Endothelial cell of umbilical vein (primary cell): Measurements from ENCODE around the gene RASGRP4. TPM values are rescaled to one million over a fixed set of nuclear protein-coding genes. Genes with fewer than 3 reads are reported as not detected.

ENCODE experiments used
- BruUV-seq: library from RNA; stranded (reverse); fragments of 400-500 nt; replicated peaks from 2 replicates; lab custom pipeline; 2021; lab: Mats Ljungman, UMichigan
- CTCF ChIA-PET: fragments of 300-600, 350-600 bp; sonication (Branson Sonifier 250); formaldehyde crosslinking; loops from one replicate; lab custom pipeline; 2021; ENCODE audit warnings: antibody characterized with exemption, inconsistent platforms; lab: Charles Lee
- POLR2A ChIA-PET: fragments of 300-600, 350-600 bp; sonication (Branson Sonifier 250); formaldehyde crosslinking; loops from one replicate; lab custom pipeline; 2021; ENCODE audit warnings: antibody characterized with exemption, inconsistent platforms; lab: Charles Lee
- DNase-seq: peaks from one replicate; pipeline ENCODE4 v3.0.0-alpha.2; 2011; ENCODE audit warnings: low read depth, low spot score
- FAIRE-seq: peaks from 2 replicates; lab custom pipeline; 2011; peaks lifted over from hg19 to GRCh38; lab: Jason Lieb, UNC
- H2AFZ ChIP-seq: 2 replicates; pipeline ENCODE4 v1.6.0; 2012; ENCODE audit warnings: low read depth, low read length, control low read depth, inconsistent platforms
- H3K27ac ChIP-seq: 2 replicates; pipeline ENCODE4 v1.5.1; 2011; ENCODE audit warnings: low read depth, mild to moderate bottlenecking, control low read depth, low read length, moderate library complexity; ENCODE audit not compliant: insufficient read depth
- H3K27me3 ChIP-seq, 2 experiments: 2 replicates each; pipeline versions ENCODE4 v1.6.0 to v1.6.1; 2011; ENCODE audit warnings: low read length in 2 of 2, mixed read lengths in 1 of 2; ENCODE audit not compliant: control insufficient read depth in 2 of 2, insufficient read depth in 2 of 2
- H3K36me3 ChIP-seq, 2 experiments: 2 replicates in 1 of 2; 3 replicates in 1 of 2; pipeline ENCODE4 v1.5.1; 2011; ENCODE audit warnings: low read length in 2 of 2, mild to moderate bottlenecking in 1 of 2, moderate library complexity in 1 of 2; ENCODE audit not compliant: control insufficient read depth in 2 of 2, insufficient read depth in 2 of 2; ENCODE audit errors: extremely low read depth in 1 of 2
- H3K4me1 ChIP-seq: 3 replicates; pipeline ENCODE4 v1.5.1; 2011; ENCODE audit warnings: mild to moderate bottlenecking, low read length; ENCODE audit not compliant: control insufficient read depth, insufficient read depth; ENCODE audit errors: extremely low read depth
- H3K4me2 ChIP-seq: 2 replicates; pipeline ENCODE4 v1.6.1; 2011; ENCODE audit warnings: low read length, control low read depth, mixed read lengths; ENCODE audit not compliant: insufficient read depth
- H3K4me3 ChIP-seq, 3 experiments: fragments of 200-600 bp in 1 of 3; sonication (generic), shearing (Covaris generic) in 1 of 3; replicated peaks in 1 of 3; 2 replicates each; pipeline ENCODE4 v1.5.1; 2011 to 2016; ENCODE audit warnings: control low read depth in 3 of 3, low read length in 3 of 3, mild to moderate bottlenecking in 2 of 3, inconsistent platforms in 1 of 3, low read depth in 1 of 3, moderate library complexity in 1 of 3; ENCODE audit not compliant: insufficient read depth in 1 of 3
- H3K79me2 ChIP-seq: 2 replicates; pipeline ENCODE4 v1.6.0; 2012; ENCODE audit warnings: low read length, inconsistent platforms; ENCODE audit not compliant: control insufficient read depth, insufficient read depth
- H3K9ac ChIP-seq: replicated peaks from 2 replicates; pipeline ENCODE3; 2011; ENCODE audit warnings: low read length, control low read depth; ENCODE audit not compliant: insufficient read depth; ENCODE audit errors: extremely low read depth
- H3K9me1 ChIP-seq: replicated peaks from 3 replicates; pipeline ENCODE4 v1.6.0; 2011; ENCODE audit warnings: mild to moderate bottlenecking, low read length; ENCODE audit not compliant: control insufficient read depth, insufficient read depth; ENCODE audit errors: extremely low read depth
- H3K9me3 ChIP-seq: replicated peaks from 2 replicates; pipeline ENCODE4 v1.5.1; 2012; ENCODE audit warnings: low read length, inconsistent platforms; ENCODE audit not compliant: control insufficient read depth, insufficient read depth
- H4K20me1 ChIP-seq: replicated peaks from 2 replicates; pipeline ENCODE3; 2011; ENCODE audit warnings: mild to moderate bottlenecking, low read length; ENCODE audit not compliant: control insufficient read depth, insufficient read depth; ENCODE audit errors: extremely low read depth
- CTCF ChIP-seq, 2 donors: IDR thresholded peaks; 1 replicate in 1 of 2; 2 replicates in 1 of 2; pipeline ENCODE4 v1.5.1; 2011; ENCODE audit warnings: low read length in 2 of 2, mild to moderate bottlenecking in 2 of 2, moderate library complexity in 2 of 2, control low read depth in 1 of 2, inconsistent platforms in 1 of 2, low read depth in 1 of 2; ENCODE audit not compliant: insufficient read depth in 1 of 2; ENCODE audit errors: extremely low read depth in 1 of 2
- EZH2 ChIP-seq: IDR thresholded peaks from 2 replicates; pipeline ENCODE4 v1.6.1; 2012; ENCODE audit warnings: borderline replicate concordance, low read depth, mild to moderate bottlenecking, moderate library complexity, low read length, inconsistent platforms; ENCODE audit not compliant: severe bottlenecking
- FOS ChIP-seq: IDR thresholded peaks from 2 replicates; pipeline ENCODE4 v1.6.1; 2011; ENCODE audit warnings: mild to moderate bottlenecking, low read length, moderate library complexity, borderline replicate concordance; ENCODE audit not compliant: insufficient read depth
- GATA2 ChIP-seq: IDR thresholded peaks from 2 replicates; pipeline ENCODE4 v1.7.0; 2011; ENCODE audit warnings: low read depth, mild to moderate bottlenecking, moderate library complexity, mixed read lengths, low read length; ENCODE audit not compliant: insufficient read length, insufficient read depth
- JUN ChIP-seq: IDR thresholded peaks from 2 replicates; pipeline ENCODE4 v1.6.1; 2011; ENCODE audit warnings: borderline replicate concordance, low read depth; ENCODE audit not compliant: insufficient read length, insufficient read depth
- MAX ChIP-seq: IDR thresholded peaks from 2 replicates; pipeline ENCODE4 v1.6.1; 2011; ENCODE audit not compliant: insufficient read depth, insufficient read length
- MYC ChIP-seq: IDR thresholded peaks from one replicate; pipeline ENCODE4 v1.6.1; 2011; ENCODE audit warnings: mild to moderate bottlenecking, low read depth, low read length
- POLR2A ChIP-seq: IDR thresholded peaks from 2 replicates; pipeline ENCODE4 v1.6.1; 2012; ENCODE audit warnings: low read depth, mild to moderate bottlenecking, control low read depth, low read length
- POLR2AphosphoS5 ChIP-seq: IDR thresholded peaks from 2 replicates; pipeline ENCODE4 v1.6.1; 2012; ENCODE audit warnings: low read depth, mild to moderate bottlenecking, control low read depth, low read length, moderate library complexity; ENCODE audit not compliant: insufficient read depth
- dilution Hi-C: fragments of 300-500 bp; cut with MboI; formaldehyde crosslinking; loops from one replicate; pipeline ENCODE4 v1.15.0; 2019; ENCODE audit warnings: low sequenced_read_pairs; ENCODE audit not compliant: extremely low pct_ligation_motif_present
- intact Hi-C: fragments of 100-400 bp; cut with micrococcal nuclease; formaldehyde crosslinking; loops from one replicate; pipeline ENCODE4 v1.10.0; 2022
- polyA plus RNA-seq, 4 experiments: library from polyadenylated mRNA; depleted of rRNA in 3 of 4; stranded (reverse) in 3 of 4; unstranded in 1 of 4; fragments of >200 nt; gene quantifications; 2 replicates each; pipeline versions ENCODE4 v1.2.1 to v1.2.3, GENCODE V29; 2011 to 2012; ENCODE audit warnings: missing spikeins in 1 of 4
- total RNA-seq: library from RNA; stranded (reverse); gene quantifications from 2 replicates; pipeline ENCODE4 v1.2.3, GENCODE V29; 2021

RASGRP4 gene
- total and polyA plus RNA-seq, 2 donors (not counting 3 experiments of a cell fraction or from before 2014, with no cell fraction given), result not detected

- Histone ChIP-seq H3K27ac (no peak overlapping the region), H3K79me2 (peaks cover under 1% of the 10 kb centered on the region), H3K27me3 (no peaks in the 10 kb centered on the region), H4K20me1 (no peaks in the 10 kb centered on the region), H3K9ac (no peak overlapping the region), H3K4me1 (peaks cover 3% of the 10 kb centered on the region), H3K4me3 (no peak overlapping the region), H3K36me3 (peaks cover 12 to 35% of the 10 kb centered on the region in 2 experiments), H3K9me3 (no peaks in the 10 kb centered on the region), H3K9me1 (no peaks in the 10 kb centered on the region), H3K4me2 (no peak overlapping the region), H2AFZ (no peak overlapping the region)
- ChIA-PET CTCF (interaction anchor here (1.0 to 2.5 kb wide), 6 partner anchors 8 to 481 kb away, joined by 4 to 21 read pairs (median 7); partner anchors contain the start of genes FAM98C and PSMD8), POLR2A (no interaction called here)
- dilution Hi-C loops (no loop called here), intact Hi-C loops (no loop called here)
- no peak for TF ChIP-seq EZH2
- BruUV-seq, result no TSS peak
- DNase-seq (no peak), FAIRE-seq (no peak)
Measured at GRCh38 chr19:38383743-38384142, 42.3 kb downstream of the RASGRP4 start.

- Histone ChIP-seq H3K27me3 (no peaks in the 10 kb centered on the region), H3K9ac (no peak overlapping the region), H3K36me3 (peaks cover 12 to 35% of the 10 kb centered on the region in 2 experiments), H3K27ac (no peak overlapping the region), H3K4me3 (no peak overlapping the region), H3K4me2 (no peak overlapping the region), H3K9me1 (no peaks in the 10 kb centered on the region), H4K20me1 (no peaks in the 10 kb centered on the region), H3K9me3 (no peaks in the 10 kb centered on the region), H3K79me2 (no peaks in the 10 kb centered on the region), H2AFZ (no peak overlapping the region), H3K4me1 (peaks cover 3% of the 10 kb centered on the region)
- dilution Hi-C loops, result no loop called here
- ChIA-PET POLR2A (no interaction called here), CTCF (interaction anchor here (1.3 kb wide), 1 partner anchor 241 kb away, joined by 4 read pairs; no protein-coding TSS in a partner anchor)
- TSS peak; percentile 47 for BruUV-seq
- intact Hi-C loops, result no loop called here
- DNase-seq, result no peak
- no peak for FAIRE-seq
- TF ChIP-seq POLR2A (no peak), MAX (no peak), GATA2 (no peak), CTCF (IDR thresholded peaks at IDR 0.05; ENCODE audit: extremely low read depth in 1 of 2, insufficient read depth in 1 of 2, low read depth in 1 of 2, low read length in 2 of 2) (no peak), JUN (no peak), POLR2AphosphoS5 (no peak), MYC (no peak), FOS (no peak), EZH2 (no peak)
Measured at GRCh38 chr19:38383184-38383583, 42.8 kb downstream of the RASGRP4 start.
